Measurements from ENCODE around the gene DDAH2.

GRCh38 chr6:31689249-31690110 is 39.6 kb downstream of the DDAH2 start:
- no peak for TF ChIP-seq ZNF70 (CRISPR knock-in tag; IDR thresholded peaks at IDR 0.05)
- TF ChIP-seq ISL1 (CRISPR knock-in tag; IDR thresholded peaks at IDR 0.05), result no peak
- TF ChIP-seq CREB5 (CRISPR knock-in tag; IDR thresholded peaks at IDR 0.05; ENCODE audit: low read depth), result no peak
